GM12874 (cell line): ENCODE results near the gene IQGAP2.

Experiments used
- TF ChIP-seq, protein P1 (sequence below): IDR thresholded peaks from 2 replicates; pipeline ENCODE4 v1.5.1; 2011; ENCODE audit warnings: low read depth, mild to moderate bottlenecking, control low read depth, low read length, moderate library complexity; ENCODE audit not compliant: insufficient read depth

Gene IQGAP2

DNA sequence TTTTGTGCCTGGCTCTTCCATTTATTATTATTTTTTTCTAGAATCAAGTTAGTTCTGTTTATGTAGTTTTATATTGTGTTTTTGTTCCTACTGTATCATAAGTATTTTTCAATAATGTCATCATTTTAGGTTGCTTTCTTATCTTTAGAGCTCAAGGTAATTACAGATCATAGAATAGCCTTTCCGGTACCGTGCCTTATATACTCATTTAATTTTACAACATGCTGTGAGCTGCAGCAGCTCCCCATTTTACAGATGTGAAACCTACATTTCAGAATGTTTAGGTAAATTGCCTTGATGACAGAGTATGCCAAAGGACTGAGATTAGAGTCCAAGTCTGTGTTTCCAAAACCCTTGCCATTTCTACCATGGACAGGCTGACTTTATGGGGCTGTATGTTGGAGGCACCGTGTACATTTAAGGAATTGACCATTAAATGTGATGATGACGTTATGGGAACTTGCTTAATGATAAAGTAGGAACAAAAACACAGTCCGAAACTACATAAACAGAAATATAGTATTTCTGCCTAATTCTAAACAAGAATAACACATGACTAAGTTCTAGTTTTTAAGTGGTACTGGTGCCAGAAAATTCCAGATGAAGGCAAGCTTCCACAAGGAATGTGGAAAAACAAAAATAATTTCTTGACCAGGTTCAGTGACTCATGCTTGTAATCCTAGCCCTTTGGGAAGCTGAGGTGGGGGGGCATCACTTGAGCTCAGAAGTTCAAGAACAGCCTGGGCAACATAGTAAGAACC, 97.7 kb downstream of the IQGAP2 start:
- TF ChIP-seq, protein P1, sequence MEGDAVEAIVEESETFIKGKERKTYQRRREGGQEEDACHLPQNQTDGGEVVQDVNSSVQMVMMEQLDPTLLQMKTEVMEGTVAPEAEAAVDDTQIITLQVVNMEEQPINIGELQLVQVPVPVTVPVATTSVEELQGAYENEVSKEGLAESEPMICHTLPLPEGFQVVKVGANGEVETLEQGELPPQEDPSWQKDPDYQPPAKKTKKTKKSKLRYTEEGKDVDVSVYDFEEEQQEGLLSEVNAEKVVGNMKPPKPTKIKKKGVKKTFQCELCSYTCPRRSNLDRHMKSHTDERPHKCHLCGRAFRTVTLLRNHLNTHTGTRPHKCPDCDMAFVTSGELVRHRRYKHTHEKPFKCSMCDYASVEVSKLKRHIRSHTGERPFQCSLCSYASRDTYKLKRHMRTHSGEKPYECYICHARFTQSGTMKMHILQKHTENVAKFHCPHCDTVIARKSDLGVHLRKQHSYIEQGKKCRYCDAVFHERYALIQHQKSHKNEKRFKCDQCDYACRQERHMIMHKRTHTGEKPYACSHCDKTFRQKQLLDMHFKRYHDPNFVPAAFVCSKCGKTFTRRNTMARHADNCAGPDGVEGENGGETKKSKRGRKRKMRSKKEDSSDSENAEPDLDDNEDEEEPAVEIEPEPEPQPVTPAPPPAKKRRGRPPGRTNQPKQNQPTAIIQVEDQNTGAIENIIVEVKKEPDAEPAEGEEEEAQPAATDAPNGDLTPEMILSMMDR = no peak

DNA sequence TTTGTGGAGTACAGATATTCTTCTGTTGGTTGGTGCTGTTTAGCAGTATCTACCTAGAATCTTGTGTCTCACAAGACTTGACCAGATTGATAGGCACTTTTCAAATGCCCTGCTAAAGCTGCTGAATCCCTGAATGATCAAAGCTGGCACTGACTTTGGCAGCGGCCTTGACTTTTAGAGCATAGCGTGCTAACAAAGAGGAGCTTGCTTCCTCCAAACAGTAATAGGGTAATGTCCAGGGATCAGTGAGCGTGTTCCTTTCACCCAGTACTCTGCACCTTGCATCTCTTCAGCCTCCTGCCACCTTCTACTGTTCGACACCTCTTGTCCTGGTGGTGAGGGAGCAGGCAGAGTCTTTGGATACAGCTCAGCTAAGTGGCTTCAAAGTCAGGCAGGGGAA, 100.8 kb downstream of the IQGAP2 start:
- TF ChIP-seq, protein P1 = no peak

DNA sequence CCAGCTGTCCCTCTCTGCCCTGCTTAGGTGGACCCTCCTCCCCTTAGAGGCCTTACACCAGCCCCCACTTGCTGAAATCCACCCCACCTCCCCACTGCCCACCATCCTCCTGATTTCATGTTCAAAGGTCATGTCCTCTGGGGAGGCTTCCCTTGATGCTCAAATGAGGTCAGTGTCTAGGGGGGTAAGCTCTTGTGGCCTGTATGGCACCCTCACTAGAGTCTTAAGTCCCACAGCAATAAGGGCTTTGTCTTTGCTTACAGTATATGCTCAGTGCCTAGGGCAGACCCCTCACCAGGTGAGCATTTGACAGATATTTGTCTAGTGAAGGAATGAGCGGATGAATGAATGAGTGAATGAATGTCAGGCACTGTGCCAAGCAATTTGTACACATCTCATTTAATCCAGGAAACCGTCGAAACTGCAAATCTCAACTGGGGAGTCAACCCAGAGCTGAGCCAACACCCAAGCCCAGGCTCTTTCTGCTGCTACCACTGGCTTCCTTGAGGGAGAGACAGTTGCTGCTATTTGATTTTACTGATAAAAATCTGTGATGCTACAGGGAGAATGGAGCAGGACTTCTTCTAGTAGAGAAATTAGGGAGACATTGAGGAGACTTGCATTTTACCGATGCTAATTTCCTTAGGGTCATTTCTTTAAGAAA, 101.9 kb downstream of the IQGAP2 start:
- TF ChIP-seq, protein P1 = no peak

DNA sequence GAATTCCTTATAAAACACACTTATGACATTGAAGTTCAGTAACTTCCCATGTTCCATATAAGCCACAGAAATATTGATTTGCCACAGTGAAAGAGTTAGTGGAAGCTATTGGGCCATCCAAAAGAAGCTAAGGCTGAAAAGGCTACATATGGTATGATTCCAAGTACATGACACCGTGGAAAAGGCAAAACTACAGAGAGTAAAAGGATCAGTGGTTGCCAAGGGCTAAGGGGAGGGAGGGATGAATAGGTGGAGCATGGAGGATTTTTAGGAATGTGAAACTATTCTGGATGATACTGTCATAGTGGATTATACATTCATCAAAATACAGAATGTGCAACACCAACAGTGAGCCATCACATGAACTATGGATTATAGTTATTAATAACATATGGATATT, 110.4 kb downstream of the IQGAP2 start:
- TF ChIP-seq, protein P1 = no peak

DNA sequence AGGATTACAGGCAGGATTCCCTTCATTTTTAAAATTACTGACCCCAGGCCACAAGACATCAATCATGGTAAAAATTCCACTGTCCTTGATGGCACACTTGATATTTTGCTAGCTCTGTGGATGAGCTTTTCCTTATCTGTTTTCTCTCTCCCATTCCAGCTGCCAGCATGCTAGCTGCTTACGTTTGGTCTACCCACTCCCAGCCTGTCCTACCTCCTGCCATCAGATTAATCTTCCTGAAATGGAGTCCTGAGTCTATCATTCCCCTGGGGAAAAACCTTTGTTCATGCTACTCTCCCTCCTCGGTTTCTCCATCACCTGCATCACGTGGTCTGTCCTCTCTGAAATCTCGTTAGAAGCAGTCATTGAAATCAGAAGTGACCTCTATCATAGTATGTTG, 111.2 kb downstream of the IQGAP2 start:
- TF ChIP-seq, protein P1 = no peak

DNA sequence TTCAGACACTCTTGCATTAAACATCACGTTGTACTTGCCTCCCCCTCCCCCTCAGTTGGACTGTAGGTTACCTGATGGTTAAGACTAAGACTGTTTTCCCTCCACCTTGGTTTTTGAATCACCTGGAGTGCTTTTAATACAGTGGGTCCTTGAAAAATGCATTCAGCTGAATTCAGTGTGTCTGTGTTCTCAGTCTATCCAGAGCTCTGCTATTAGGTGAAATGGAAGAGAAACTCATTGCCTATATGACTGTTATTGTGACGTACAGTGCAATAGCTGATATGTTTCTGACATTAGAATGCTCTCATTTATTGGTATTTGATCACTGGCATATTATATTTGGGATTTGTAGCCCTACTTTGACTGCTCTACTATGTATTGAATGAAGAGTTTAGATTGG, 111.6 kb downstream of the IQGAP2 start:
- TF ChIP-seq, protein P1 = no peak

DNA sequence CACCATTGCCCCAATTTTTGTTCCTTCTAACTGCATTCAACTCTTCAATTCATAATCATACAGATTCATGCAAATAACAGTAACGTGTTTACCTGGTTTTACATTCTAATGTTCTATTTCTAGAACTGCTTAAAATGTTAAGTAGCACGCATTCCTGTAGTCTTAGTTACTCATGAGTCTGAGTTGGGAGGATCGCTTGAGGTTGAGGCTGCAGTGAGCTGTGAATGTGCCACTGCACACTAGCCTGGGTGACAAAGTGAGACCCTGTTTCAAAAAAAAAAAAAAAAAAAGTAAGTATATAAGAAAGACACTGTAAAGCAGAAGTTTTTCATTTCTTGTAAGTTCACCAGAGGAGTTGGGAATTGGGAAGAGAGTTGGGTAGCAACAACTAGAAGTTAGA, 114.2 kb downstream of the IQGAP2 start:
- TF ChIP-seq, protein P1 = no peak
